B cell (primary cell): Measurements from ENCODE around the gene RTBDN. TPM values are rescaled to one million over a fixed set of nuclear protein-coding genes. Genes with fewer than 3 reads are reported as not detected.

ENCODE experiments used
- ATAC-seq: fragments of 200-7000 bp; cut with Tn5 transposase; one replicate; pipeline ENCODE4 v1.10.0; 2021; ENCODE audit warnings: low read depth, mild to moderate bottlenecking, moderate number of reproducible peaks, moderate library complexity
- CTCF ChIA-PET: fragments of 350-600 bp; sonication (Branson Sonifier 250); formaldehyde crosslinking; loops from one replicate; lab custom pipeline; 2021; ENCODE audit warnings: antibody characterized with exemption, inconsistent platforms; lab: Charles Lee
- POLR2A ChIA-PET: fragments of 350-600 bp; sonication (Branson Sonifier 250); formaldehyde crosslinking; loops from one replicate; lab custom pipeline; 2021; ENCODE audit warnings: antibody characterized with exemption; lab: Charles Lee
- DNase-seq: peaks from one replicate; pipeline ENCODE4 v3.0.0; 2013
- H2AFZ ChIP-seq: 2 replicates; pipeline ENCODE4 v1.6.1; 2012; ENCODE audit warnings: mild to moderate bottlenecking, low read depth, low read length; ENCODE audit not compliant: insufficient read depth, poor library complexity, severe bottlenecking
- H3K27ac ChIP-seq, 2 donors: 1 replicate in 1 of 2; 2 replicates in 1 of 2; pipeline ENCODE4 v1.5.1; 2012 to 2013; ENCODE audit warnings: low read length in 2 of 2, mild to moderate bottlenecking in 2 of 2, moderate library complexity in 1 of 2
- H3K27me3 ChIP-seq, 4 experiments: fragments of 200-600 bp in 1 of 4; sonication (generic) in 1 of 4; replicated peaks in 1 of 4; 1 replicate in 2 of 4; 2 replicates in 2 of 4; pipeline versions ENCODE4 v1.6.1 to v1.7.0; 2013 to 2016; ENCODE audit warnings: low read length in 3 of 4, mild to moderate bottlenecking in 2 of 4, mixed read lengths in 1 of 4, moderate library complexity in 1 of 4; ENCODE audit not compliant: insufficient read depth in 4 of 4, control insufficient read depth in 3 of 4; ENCODE audit errors: control extremely low read depth in 1 of 4
- H3K36me3 ChIP-seq, 2 experiments: replicated peaks in 1 of 2; 1 replicate in 1 of 2; 2 replicates in 1 of 2; pipeline versions ENCODE4 v1.6.1 to v1.7.1; 2013; ENCODE audit warnings: low read length in 1 of 2; ENCODE audit not compliant: insufficient read depth in 2 of 2, control insufficient read depth in 1 of 2; ENCODE audit errors: control extremely low read depth in 1 of 2, extremely low read depth in 1 of 2
- H3K4me1 ChIP-seq, 2 donors: fragments of 200-600 bp in 1 of 2; sonication (generic) in 1 of 2; 1 replicate in 1 of 2; 2 replicates in 1 of 2; pipeline versions ENCODE4 v1.5.1 to v1.6.1; 2013 to 2017; ENCODE audit warnings: low read length in 2 of 2; ENCODE audit not compliant: control insufficient read depth in 2 of 2, insufficient read depth in 2 of 2
- H3K4me2 ChIP-seq: replicated peaks from 2 replicates; pipeline ENCODE3; 2012; ENCODE audit warnings: mild to moderate bottlenecking, low read depth, low read length; ENCODE audit not compliant: poor library complexity, severe bottlenecking
- H3K4me3 ChIP-seq, 5 experiments: fragments of 200-600 bp in 1 of 5; sonication (generic) in 1 of 5; 1 replicate in 3 of 5; 2 replicates in 2 of 5; pipeline versions ENCODE4 v1.5.1 to v1.7.0; 2011 to 2016; ENCODE audit warnings: low read length in 4 of 5, mild to moderate bottlenecking in 4 of 5, low read depth in 2 of 5, control low read depth in 1 of 5, moderate library complexity in 1 of 5; ENCODE audit not compliant: insufficient read depth in 1 of 5; ENCODE audit errors: control extremely low read depth in 1 of 5, extremely low read depth in 1 of 5
- H3K79me2 ChIP-seq: fragments of 200-600 bp; sonication (generic); one replicate; pipeline ENCODE4 v1.6.0; 2016; ENCODE audit warnings: low read length; ENCODE audit not compliant: control insufficient read depth, insufficient read depth
- H3K9ac ChIP-seq: fragments of 200-600 bp; sonication (generic); 2 replicates; pipeline ENCODE4 v1.6.1; 2017; ENCODE audit warnings: mild to moderate bottlenecking, low read length, moderate library complexity
- H3K9me3 ChIP-seq, 3 donors: one replicate each; pipeline versions ENCODE4 v1.6.1 to v1.7.1; 2013; ENCODE audit warnings: low read length in 2 of 3; ENCODE audit not compliant: control insufficient read depth in 2 of 3, insufficient read depth in 1 of 3; ENCODE audit errors: control extremely low read depth in 1 of 3
- H4K20me1 ChIP-seq: 2 replicates; pipeline ENCODE4 v1.6.0; 2012; ENCODE audit warnings: mild to moderate bottlenecking, low read length; ENCODE audit not compliant: insufficient read depth, control insufficient read depth, poor library complexity, severe bottlenecking
- H3K27ac Mint-ChIP-seq: one replicate; pipeline ENCODE4 v1.8.0; 2021; ENCODE audit warnings: mixed read lengths
- H3K27me3 Mint-ChIP-seq: one replicate; pipeline ENCODE4 v1.8.0; 2021; ENCODE audit warnings: mixed read lengths
- H3K4me1 Mint-ChIP-seq: one replicate; pipeline ENCODE4 v1.8.0; 2021; ENCODE audit warnings: mixed read lengths
- H3K4me3 Mint-ChIP-seq: one replicate; pipeline ENCODE4 v1.8.0; 2021; ENCODE audit warnings: mixed read lengths
- H3K9me3 Mint-ChIP-seq: one replicate; pipeline ENCODE4 v1.8.0; 2022; ENCODE audit warnings: mixed read lengths; ENCODE audit not compliant: insufficient read depth
- EZH2 ChIP-seq: IDR thresholded peaks from 2 replicates; pipeline ENCODE4 v1.6.1; 2012; ENCODE audit warnings: borderline replicate concordance, low read depth, mild to moderate bottlenecking, moderate library complexity, low read length; ENCODE audit not compliant: insufficient read depth, poor library complexity, severe bottlenecking
- WGBS: methylation state at CpG from one replicate; pipeline ENCODE4 v1.1.5; 2013; ENCODE audit warnings: missing lambda C conversion rate; ENCODE audit not compliant: insufficient coverage; 5-methylcytosine and 5-hydroxymethylcytosine counted together
- intact Hi-C: fragments of 100-400 bp; cut with micrococcal nuclease; formaldehyde crosslinking; loops from one replicate; pipeline ENCODE4 v1.10.0; 2022
- polyA plus RNA-seq: library from polyadenylated mRNA; depleted of rRNA; stranded (reverse); fragments of >200 nt; gene quantifications from 2 replicates; pipeline ENCODE4 v1.2.3, GENCODE V29; 2012
- total RNA-seq, 2 donors: library from RNA; stranded (reverse); fragments of 120-200 nt in 1 of 2; gene quantifications; 1 replicate in 1 of 2; 2 replicates in 1 of 2; pipeline versions ENCODE4 v1.2.3 to v1.2.4, GENCODE V29; 2013 to 2022
- TF ChIP-seq, protein P1 (sequence below): fragments of 200-600 bp; IDR thresholded peaks from one replicate; pipeline ENCODE4 v1.8.0; 2022; ENCODE audit warnings: antibody characterized with exemption, mild to moderate bottlenecking

The RTBDN gene
- total and polyA plus RNA-seq, 2 donors (not counting 1 experiment from before 2014, with no cell fraction given): not detected

DNA sequence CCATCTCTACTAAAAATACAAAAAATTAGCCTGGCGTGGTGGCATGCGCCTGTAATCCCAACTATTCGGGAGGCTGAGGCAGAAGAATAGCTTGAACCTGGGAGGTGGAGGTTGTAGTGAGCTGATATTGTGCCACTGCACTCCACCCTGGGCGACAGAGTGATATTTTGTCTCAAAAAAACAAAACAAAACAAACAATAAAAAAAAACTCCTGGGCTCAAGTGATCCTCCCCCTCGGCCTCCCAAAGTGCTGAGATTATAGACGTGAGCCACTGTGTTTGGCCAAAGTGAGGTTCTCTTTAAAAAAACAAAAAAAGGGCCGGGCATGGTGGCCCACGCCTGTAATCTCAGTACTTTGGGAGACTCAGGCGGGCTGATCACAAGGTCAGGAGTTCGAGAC, 46.9 kb downstream of the RTBDN start:
- TF ChIP-seq, protein P1, sequence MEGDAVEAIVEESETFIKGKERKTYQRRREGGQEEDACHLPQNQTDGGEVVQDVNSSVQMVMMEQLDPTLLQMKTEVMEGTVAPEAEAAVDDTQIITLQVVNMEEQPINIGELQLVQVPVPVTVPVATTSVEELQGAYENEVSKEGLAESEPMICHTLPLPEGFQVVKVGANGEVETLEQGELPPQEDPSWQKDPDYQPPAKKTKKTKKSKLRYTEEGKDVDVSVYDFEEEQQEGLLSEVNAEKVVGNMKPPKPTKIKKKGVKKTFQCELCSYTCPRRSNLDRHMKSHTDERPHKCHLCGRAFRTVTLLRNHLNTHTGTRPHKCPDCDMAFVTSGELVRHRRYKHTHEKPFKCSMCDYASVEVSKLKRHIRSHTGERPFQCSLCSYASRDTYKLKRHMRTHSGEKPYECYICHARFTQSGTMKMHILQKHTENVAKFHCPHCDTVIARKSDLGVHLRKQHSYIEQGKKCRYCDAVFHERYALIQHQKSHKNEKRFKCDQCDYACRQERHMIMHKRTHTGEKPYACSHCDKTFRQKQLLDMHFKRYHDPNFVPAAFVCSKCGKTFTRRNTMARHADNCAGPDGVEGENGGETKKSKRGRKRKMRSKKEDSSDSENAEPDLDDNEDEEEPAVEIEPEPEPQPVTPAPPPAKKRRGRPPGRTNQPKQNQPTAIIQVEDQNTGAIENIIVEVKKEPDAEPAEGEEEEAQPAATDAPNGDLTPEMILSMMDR: no peak
- no peak for TF ChIP-seq EZH2
- Histone ChIP-seq H3K27ac (peak overlapping the region; percentile 92 to 97), H3K4me2 (no peak overlapping the region), H4K20me1 (peaks cover 12% of the 10 kb centered on the region), H2AFZ (no peak overlapping the region), H3K4me1 (peaks cover 67 to 78% of the 10 kb centered on the region in 2 donors), H3K27me3 (no peaks in the 10 kb centered on the region), H3K36me3 (peaks cover 0 to under 1% of the 10 kb centered on the region in 2 experiments), H3K9me3 (no peaks in the 10 kb centered on the region), H3K79me2 (peaks cover 12% of the 10 kb centered on the region), H3K4me3 (no peak overlapping the region), H3K9ac (no peak overlapping the region)
- H3K27me3 Mint-ChIP-seq: no peaks in the 10 kb centered on the region
- CTCF ChIA-PET: interaction anchor here (3.9 to 5.0 kb wide), 2 partner anchors 9 to 10 kb away, joined by 28 to 65 read pairs; no protein-coding TSS in a partner anchor
- peak overlapping the region; percentile 92 for H3K27ac Mint-ChIP-seq
- POLR2A ChIA-PET: interaction anchor here (1.0 to 4.5 kb wide), 4 partner anchors 9 to 58 kb away, joined by 5 to 36 read pairs (median 6); no protein-coding TSS in a partner anchor
- H3K4me1 Mint-ChIP-seq: peaks cover 38% of the 10 kb centered on the region
- DNase-seq: no peak
- no peak for ATAC-seq
- 62% methylated on average over 4 of the region's 10 CpGs for WGBS
- intact Hi-C loops: loop anchor here (5.0 kb wide), 1 partner anchor 1205 kb away; no protein-coding TSS in a partner anchor
- no peaks in the 10 kb centered on the region for H3K9me3 Mint-ChIP-seq
- peak overlapping the region; percentile 15 for H3K4me3 Mint-ChIP-seq

DNA sequence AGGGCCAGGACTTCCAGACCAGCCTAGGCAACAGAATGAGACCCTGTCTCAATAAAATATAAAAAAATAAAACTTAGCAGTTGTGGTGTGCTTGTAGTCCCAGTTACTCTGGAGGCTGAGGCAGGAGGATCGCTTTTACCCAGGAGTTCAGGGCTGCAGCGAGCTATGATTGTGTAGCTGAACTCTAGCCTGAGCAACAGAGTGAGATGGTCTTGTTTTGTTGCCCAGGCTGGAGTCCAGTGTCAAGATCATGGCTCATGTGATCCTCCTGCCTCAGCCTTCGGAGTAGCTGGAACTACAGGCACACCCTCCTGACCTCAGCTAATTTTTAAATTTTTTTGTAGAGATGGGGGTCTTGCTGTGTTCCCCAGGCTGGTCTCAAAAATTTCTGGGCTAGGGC, 47.4 kb downstream of the RTBDN start:
- WGBS: 100% methylated on average over 2 of the region's 3 CpGs
- POLR2A ChIA-PET: interaction anchor here (1.0 to 4.5 kb wide), 3 partner anchors 9 to 57 kb away, joined by 5 to 36 read pairs (median 6); no protein-coding TSS in a partner anchor
- peaks cover 7% of the 10 kb centered on the region for H3K79me2 ChIP-seq
- ATAC-seq (no peak), DNase-seq (no peak)
- H3K27ac ChIP-seq: peak overlapping the region; percentile 92 to 97
- H3K27ac Mint-ChIP-seq: peak overlapping the region; percentile 92
- H3K4me2 ChIP-seq: peak overlapping the region; percentile 96
- no peaks in the 10 kb centered on the region for H3K36me3 ChIP-seq
- no peaks in the 10 kb centered on the region for H3K9me3 ChIP-seq
- no peak overlapping the region for H2AFZ ChIP-seq
- H3K27me3 Mint-ChIP-seq: no peaks in the 10 kb centered on the region
- H3K9me3 Mint-ChIP-seq: no peaks in the 10 kb centered on the region
- H3K9ac ChIP-seq: peak overlapping the region; percentile 12
- peaks cover 68 to 81% of the 10 kb centered on the region in 2 donors for H3K4me1 ChIP-seq
- H3K4me3 ChIP-seq: peak overlapping the region in 1 of 5 experiments; percentile 19
- peaks cover 44% of the 10 kb centered on the region for H3K4me1 Mint-ChIP-seq
- TF ChIP-seq EZH2: no peak
- TF ChIP-seq, protein P1: no peak
- intact Hi-C loops: loop anchor here (5.0 kb wide), 1 partner anchor 1205 kb away; no protein-coding TSS in a partner anchor
- peak overlapping the region; percentile 15 for H3K4me3 Mint-ChIP-seq
- H3K27me3 ChIP-seq: no peaks in the 10 kb centered on the region
- peaks cover 6% of the 10 kb centered on the region for H4K20me1 ChIP-seq
- CTCF ChIA-PET: interaction anchor here (0.7 to 5.0 kb wide), 3 partner anchors 9 to 12 kb away, joined by 3 to 65 read pairs (median 28); no protein-coding TSS in a partner anchor
